GM18867 (cell line): Measurements from ENCODE around the gene LRGUK.

Experiments used
- ATAC-seq: cut with Tn5 transposase; IDR thresholded peaks from one replicate; pipeline ENCODE4 v1.9.1; 2021; ENCODE audit warnings: mild to moderate bottlenecking, moderate library complexity; ENCODE audit not compliant: unreplicated experiment

The LRGUK gene

GRCh38 chr7:134122980-134123379 is 4.2 kb upstream of the LRGUK start:
- no peak for ATAC-seq

- no peak for ATAC-seq
Measured at GRCh38 chr7:134126146-134126545, 994 bp upstream of the LRGUK start.

GRCh38 chr7:134126596-134126965 is 559 bp upstream of the LRGUK start:
- no peak for ATAC-seq

- no peak for ATAC-seq
Measured at GRCh38 chr7:134128829-134129228, 1.7 kb downstream of the LRGUK start.

- no peak for ATAC-seq
Measured at GRCh38 chr7:134129856-134130523, 2.9 kb downstream of the LRGUK start.

- no peak for ATAC-seq
Measured at GRCh38 chr7:134134004-134134403, 6.9 kb downstream of the LRGUK start.

- ATAC-seq, result peak; percentile 89
Measured at GRCh38 chr7:134140889-134141867, 14.0 kb downstream of the LRGUK start.

- no peak for ATAC-seq
Measured at GRCh38 chr7:134141868-134142264, 14.7 kb downstream of the LRGUK start.

- ATAC-seq, result no peak
Measured at GRCh38 chr7:134153493-134154136, 26.5 kb downstream of the LRGUK start.

- peak; percentile 8 for ATAC-seq
Measured at GRCh38 chr7:134154581-134155130, 27.5 kb downstream of the LRGUK start.

- ATAC-seq, result peak; percentile 58
Measured at GRCh38 chr7:134155206-134155605, 28.1 kb downstream of the LRGUK start.

- ATAC-seq, result no peak
Measured at GRCh38 chr7:134155871-134156270, 28.7 kb downstream of the LRGUK start.

GRCh38 chr7:134165252-134165651 is 38.1 kb downstream of the LRGUK start:
- no peak for ATAC-seq

- ATAC-seq, result no peak
Measured at GRCh38 chr7:134167250-134167649, 40.1 kb downstream of the LRGUK start.

GRCh38 chr7:134167841-134168240 is 40.7 kb downstream of the LRGUK start:
- ATAC-seq, result no peak

- ATAC-seq, result peak; percentile 99
Measured at GRCh38 chr7:134174795-134175261, 47.7 kb downstream of the LRGUK start.

GRCh38 chr7:134175334-134176036 is 48.3 kb downstream of the LRGUK start:
- no peak for ATAC-seq

- no peak for ATAC-seq
Measured at GRCh38 chr7:134176037-134176350, 48.9 kb downstream of the LRGUK start.

GRCh38 chr7:134179036-134180011 is 52.2 kb downstream of the LRGUK start:
- no peak for ATAC-seq

- ATAC-seq, result no peak
Measured at GRCh38 chr7:134180376-134180775, 53.2 kb downstream of the LRGUK start.
